ENCODE results near the gene GALNT14. TPM values are rescaled to one million over a fixed set of nuclear protein-coding genes. Genes with fewer than 3 reads are reported as not detected.
"Not testable (repeated sequence)": the region's sequence is repeated elsewhere in the genome, so short reads cannot be mapped to it uniquely, and the experiment has no call there.

GALNT14 gene
- total RNA-seq, 2 donors from 2014 or later, result 1.6 TPM; not detected in 1

DNA sequence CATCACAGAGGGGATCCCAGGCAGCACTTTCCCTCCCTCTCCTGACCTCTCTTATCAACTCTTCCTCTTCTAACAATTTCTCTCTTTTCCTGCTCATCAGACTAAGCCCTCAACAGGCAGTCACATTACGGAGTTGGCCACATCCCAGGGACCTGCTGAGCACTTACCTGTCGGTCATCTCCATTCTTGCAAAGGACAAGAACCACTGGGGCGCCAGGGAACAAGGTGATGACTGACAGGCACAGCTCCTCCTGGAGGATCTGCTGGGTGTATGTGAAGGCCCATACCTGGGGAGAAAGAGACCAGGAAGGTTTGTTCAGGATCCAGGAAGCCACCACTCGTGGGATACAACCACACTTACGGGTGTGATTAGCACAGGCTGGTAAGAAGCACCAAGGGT is 226.2 kb downstream of the GALNT14 start:
- Histone ChIP-seq H3K4me1 (ENCODE audit: control insufficient read depth in 1 of 2, low read depth in 2 of 2) (no peaks in the 10 kb centered on the region), H3K36me3 (no peaks in the 10 kb centered on the region), H3K27me3 (replicated peaks; ENCODE audit: insufficient read depth) (no peaks in the 10 kb centered on the region), H3K4me3 (no peak overlapping the region), H3K9me3 (no peaks in the 10 kb centered on the region), H3K27ac (no peak overlapping the region)
- no peak for DNase-seq (ENCODE audit: low spot score)
- no peak for ATAC-seq (ENCODE audit: insufficient number of reproducible peaks, low FRiP score, low read depth)
- TF ChIP-seq, protein P1, sequence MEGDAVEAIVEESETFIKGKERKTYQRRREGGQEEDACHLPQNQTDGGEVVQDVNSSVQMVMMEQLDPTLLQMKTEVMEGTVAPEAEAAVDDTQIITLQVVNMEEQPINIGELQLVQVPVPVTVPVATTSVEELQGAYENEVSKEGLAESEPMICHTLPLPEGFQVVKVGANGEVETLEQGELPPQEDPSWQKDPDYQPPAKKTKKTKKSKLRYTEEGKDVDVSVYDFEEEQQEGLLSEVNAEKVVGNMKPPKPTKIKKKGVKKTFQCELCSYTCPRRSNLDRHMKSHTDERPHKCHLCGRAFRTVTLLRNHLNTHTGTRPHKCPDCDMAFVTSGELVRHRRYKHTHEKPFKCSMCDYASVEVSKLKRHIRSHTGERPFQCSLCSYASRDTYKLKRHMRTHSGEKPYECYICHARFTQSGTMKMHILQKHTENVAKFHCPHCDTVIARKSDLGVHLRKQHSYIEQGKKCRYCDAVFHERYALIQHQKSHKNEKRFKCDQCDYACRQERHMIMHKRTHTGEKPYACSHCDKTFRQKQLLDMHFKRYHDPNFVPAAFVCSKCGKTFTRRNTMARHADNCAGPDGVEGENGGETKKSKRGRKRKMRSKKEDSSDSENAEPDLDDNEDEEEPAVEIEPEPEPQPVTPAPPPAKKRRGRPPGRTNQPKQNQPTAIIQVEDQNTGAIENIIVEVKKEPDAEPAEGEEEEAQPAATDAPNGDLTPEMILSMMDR (IDR thresholded peaks at IDR 0.05), result no peak

DNA sequence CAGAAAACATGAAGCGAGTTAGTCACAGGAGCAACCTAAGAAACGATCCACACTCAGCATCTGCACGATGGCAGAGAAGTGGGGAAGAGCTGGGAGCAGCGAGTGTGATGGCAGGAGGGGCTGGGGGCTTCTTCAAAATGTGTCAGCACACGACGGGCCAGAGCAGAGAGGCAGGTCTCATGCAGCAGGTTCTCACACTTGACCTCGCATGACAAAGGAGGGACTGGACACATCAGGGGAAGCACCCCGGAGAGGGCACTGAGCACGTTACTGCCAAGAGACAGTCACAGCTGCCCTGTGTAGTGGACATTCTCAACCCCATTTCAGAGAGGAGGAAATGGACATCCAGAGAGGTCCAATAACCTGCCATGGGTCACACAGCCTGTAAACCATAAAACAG is 226.9 kb downstream of the GALNT14 start:
- ATAC-seq (ENCODE audit: insufficient number of reproducible peaks, low FRiP score, low read depth) (no peak), DNase-seq (ENCODE audit: low spot score) (no peak)
- Histone ChIP-seq H3K4me1 (ENCODE audit: control insufficient read depth in 1 of 2, low read depth in 2 of 2) (no peaks in the 10 kb centered on the region), H3K9me3 (no peaks in the 10 kb centered on the region), H3K4me3 (no peak overlapping the region), H3K36me3 (no peaks in the 10 kb centered on the region), H3K27ac (no peak overlapping the region), H3K27me3 (replicated peaks; ENCODE audit: insufficient read depth) (no peaks in the 10 kb centered on the region)
- TF ChIP-seq, protein P1 (IDR thresholded peaks at IDR 0.05), result no peak

DNA sequence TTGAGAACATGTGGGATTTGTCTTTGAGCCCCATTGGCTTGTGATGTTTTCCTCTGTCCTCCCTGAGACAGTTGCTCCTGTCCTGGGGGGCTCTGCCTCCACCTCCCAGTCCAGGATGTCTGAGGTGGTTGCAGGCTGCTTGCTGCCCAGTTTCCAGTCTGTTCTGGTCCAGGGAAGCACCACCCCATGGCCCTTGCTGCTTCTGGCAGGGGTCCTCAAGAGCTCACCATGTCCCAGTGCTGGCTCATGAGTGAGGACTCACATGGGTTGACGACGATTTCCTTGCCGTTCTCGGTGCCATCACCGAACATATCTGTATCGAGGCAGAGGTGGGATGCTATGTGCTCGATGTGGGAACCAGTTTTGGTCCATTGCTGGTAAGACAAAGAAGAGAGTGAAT is 227.6 kb downstream of the GALNT14 start:
- no peaks in the 10 kb centered on the region for H3K36me3 ChIP-seq
- no peak for DNase-seq (ENCODE audit: low spot score)
- ATAC-seq (ENCODE audit: insufficient number of reproducible peaks, low FRiP score, low read depth), result no peak

DNA sequence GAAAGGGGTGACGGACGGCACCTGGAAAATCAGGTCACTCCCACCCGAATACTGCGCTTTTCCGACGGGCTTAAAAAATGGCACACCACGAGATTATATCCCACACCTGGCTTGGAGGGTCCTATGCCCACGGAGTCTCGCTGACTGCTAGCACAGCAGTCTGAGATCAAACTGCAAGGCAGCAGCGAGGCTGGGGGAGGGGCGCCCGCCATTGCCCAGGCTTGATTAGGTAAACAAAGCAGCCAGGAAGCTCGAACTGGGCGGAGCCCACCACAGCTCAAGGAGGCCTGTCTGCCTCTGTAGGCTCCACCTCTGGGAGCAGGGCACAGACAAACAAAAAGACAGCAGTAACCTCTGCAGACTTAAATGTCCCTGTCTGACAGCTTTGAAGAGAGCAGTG is 233.8 kb downstream of the GALNT14 start:
- not testable (repeated sequence) for H3K36me3 ChIP-seq; H3K9me3 ChIP-seq; H3K27ac ChIP-seq; H3K4me1 ChIP-seq (ENCODE audit: control insufficient read depth in 1 of 2, low read depth in 2 of 2); H3K27me3 ChIP-seq (replicated peaks; ENCODE audit: insufficient read depth); DNase-seq (ENCODE audit: low spot score); H3K4me3 ChIP-seq; ATAC-seq (ENCODE audit: insufficient number of reproducible peaks, low FRiP score, low read depth)

More for the DNA sequence above, 227.6 kb downstream of the GALNT14 start:
- Histone ChIP-seq H3K9me3 (no peaks in the 10 kb centered on the region), H3K4me3 (no peak overlapping the region), H3K4me1 (ENCODE audit: control insufficient read depth in 1 of 2, low read depth in 2 of 2) (no peaks in the 10 kb centered on the region), H3K27ac (no peak overlapping the region), H3K27me3 (replicated peaks; ENCODE audit: insufficient read depth) (no peaks in the 10 kb centered on the region)
- TF ChIP-seq, protein P1 (IDR thresholded peaks at IDR 0.05), result no peak

DNA sequence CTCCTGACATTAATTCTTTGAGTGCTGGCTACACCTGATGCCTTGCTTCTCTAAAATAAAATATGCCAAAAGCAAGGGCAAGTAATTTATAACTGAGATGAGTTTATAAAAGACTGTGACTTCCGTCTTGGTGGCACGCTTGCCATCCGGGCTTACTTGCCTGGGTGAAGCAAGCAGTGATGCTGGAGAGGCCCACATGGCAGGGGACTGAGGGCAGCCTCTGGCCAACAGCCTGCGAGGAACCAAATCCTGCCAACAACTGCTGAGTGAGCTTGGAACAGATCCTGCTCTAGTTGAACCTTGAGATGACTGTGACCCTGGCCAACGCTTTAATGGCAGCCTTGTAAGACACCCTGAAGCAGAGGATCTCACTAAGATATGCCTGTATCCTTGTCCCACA is 234.9 kb downstream of the GALNT14 start:
- Histone ChIP-seq H3K27ac (no peak overlapping the region), H3K36me3 (no peaks in the 10 kb centered on the region), H3K9me3 (no peaks in the 10 kb centered on the region), H3K4me1 (ENCODE audit: control insufficient read depth in 1 of 2, low read depth in 2 of 2) (no peaks in the 10 kb centered on the region), H3K4me3 (no peak overlapping the region), H3K27me3 (replicated peaks; ENCODE audit: insufficient read depth) (no peaks in the 10 kb centered on the region)
- ATAC-seq (ENCODE audit: insufficient number of reproducible peaks, low FRiP score, low read depth) (no peak), DNase-seq (ENCODE audit: low spot score) (no peak)
- TF ChIP-seq, protein P1 (IDR thresholded peaks at IDR 0.05), result no peak

DNA sequence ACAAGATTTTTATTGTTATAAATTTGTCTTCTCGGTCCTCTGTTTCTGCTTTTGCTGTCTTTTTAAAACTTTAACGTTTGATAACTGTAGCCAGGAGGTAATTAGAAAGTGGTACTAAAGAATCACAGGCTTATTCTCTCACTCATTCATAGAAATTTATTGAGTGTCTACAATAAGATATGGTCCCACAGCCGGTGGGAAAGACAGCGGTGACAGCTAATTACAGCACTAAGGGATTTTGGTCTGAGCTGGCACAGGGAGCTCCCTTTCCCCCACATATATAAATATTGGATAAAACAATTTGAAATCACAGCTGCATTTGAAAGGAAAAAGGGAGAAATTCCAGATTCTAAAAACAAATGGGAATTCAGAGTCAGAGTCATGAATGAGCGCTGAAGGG is 237.9 kb downstream of the GALNT14 start:
- DNase-seq (ENCODE audit: low spot score), result no peak
- no peaks in the 10 kb centered on the region for H3K4me1 ChIP-seq (ENCODE audit: control insufficient read depth in 1 of 2, low read depth in 2 of 2)
- H3K36me3 ChIP-seq, result no peaks in the 10 kb centered on the region
- no peak overlapping the region for H3K27ac ChIP-seq
- no peaks in the 10 kb centered on the region for H3K9me3 ChIP-seq
- ATAC-seq (ENCODE audit: insufficient number of reproducible peaks, low FRiP score, low read depth), result no peak
- H3K27me3 ChIP-seq (replicated peaks; ENCODE audit: insufficient read depth), result no peaks in the 10 kb centered on the region
- H3K4me3 ChIP-seq, result no peak overlapping the region
- TF ChIP-seq, protein P1 (IDR thresholded peaks at IDR 0.05), result no peak
